HG02623 (cell line): ENCODE measurements around the gene DGKA.

Experiments
- ATAC-seq: cut with Tn5 transposase; IDR thresholded peaks from one replicate; pipeline ENCODE4 v1.9.1; 2021; ENCODE audit warnings: moderate library complexity; ENCODE audit not compliant: unreplicated experiment

DGKA gene

GRCh38 chr12:55931317-55931779 is 386 bp downstream of the DGKA start:
- ATAC-seq = no peak

GRCh38 chr12:55931780-55932550 is 1.0 kb downstream of the DGKA start:
- no peak for ATAC-seq

GRCh38 chr12:55932551-55932910 is 1.6 kb downstream of the DGKA start:
- no peak for ATAC-seq

- ATAC-seq = no peak
Observed at GRCh38 chr12:55933169-55933798, 2.3 kb downstream of the DGKA start.

GRCh38 chr12:55933799-55934742 is 3.1 kb downstream of the DGKA start:
- ATAC-seq = no peak

GRCh38 chr12:55934773-55935172 is 3.8 kb downstream of the DGKA start:
- ATAC-seq = no peak

GRCh38 chr12:55935738-55936151 is 4.8 kb downstream of the DGKA start:
- no peak for ATAC-seq

- ATAC-seq = no peak
Observed at GRCh38 chr12:55937981-55938380, 7.0 kb downstream of the DGKA start.

GRCh38 chr12:55938826-55939501 is 8.0 kb downstream of the DGKA start:
- ATAC-seq = no peak

GRCh38 chr12:55940065-55940732 is 9.2 kb downstream of the DGKA start:
- peak; percentile 88 for ATAC-seq

- no peak for ATAC-seq
Observed at GRCh38 chr12:55942055-55942454, 11.1 kb downstream of the DGKA start.

- no peak for ATAC-seq
Observed at GRCh38 chr12:55942577-55943136, 11.7 kb downstream of the DGKA start.

GRCh38 chr12:55946553-55946952 is 15.6 kb downstream of the DGKA start:
- no peak for ATAC-seq

- no peak for ATAC-seq
Observed at GRCh38 chr12:55955344-55955743, 24.4 kb downstream of the DGKA start.

- ATAC-seq = no peak
Observed at GRCh38 chr12:55955800-55956508, 25.0 kb downstream of the DGKA start.

GRCh38 chr12:55957106-55957859 is 26.3 kb downstream of the DGKA start:
- no peak for ATAC-seq

- ATAC-seq = no peak
Observed at GRCh38 chr12:55963760-55964159, 32.8 kb downstream of the DGKA start.

- no peak for ATAC-seq
Observed at GRCh38 chr12:55965240-55965639, 34.3 kb downstream of the DGKA start.

- no peak for ATAC-seq
Observed at GRCh38 chr12:55965941-55966407, 35.0 kb downstream of the DGKA start, which contains the start of gene PMEL. Gene PMEL (minus strand): TSS chr12:55966042. CDS start chr12:55966011, 31 bp downstream.
